NT2/D1 (cell line): ENCODE results near the gene TRAF7.

Experiments
- DNase-seq: peaks from one replicate; pipeline ENCODE4 v3.0.0-alpha.2; 2011; ENCODE audit warnings: low read depth, low spot score
- H3K27me3 ChIP-seq: 2 replicates; pipeline ENCODE4 v1.6.0; 2011; ENCODE audit warnings: mild to moderate bottlenecking; ENCODE audit not compliant: insufficient read length, insufficient read depth
- H3K36me3 ChIP-seq: 2 replicates; pipeline ENCODE4 v1.6.1; 2011; ENCODE audit warnings: mild to moderate bottlenecking, low read length, mixed read lengths; ENCODE audit not compliant: insufficient read depth, insufficient read length
- H3K4me1 ChIP-seq: 2 replicates; pipeline ENCODE4 v1.5.1; 2011; ENCODE audit not compliant: insufficient read depth, insufficient read length
- H3K4me3 ChIP-seq: 2 replicates; pipeline ENCODE4 v1.5.1; 2011; ENCODE audit warnings: low read depth; ENCODE audit not compliant: insufficient read length
- H3K9ac ChIP-seq: 2 replicates; pipeline ENCODE4 v1.6.0; 2011; ENCODE audit warnings: low read depth; ENCODE audit not compliant: insufficient read length
- H3K9me3 ChIP-seq: 2 replicates; pipeline ENCODE4 v1.5.1; 2011; ENCODE audit warnings: mild to moderate bottlenecking, low read length; ENCODE audit not compliant: insufficient read depth
- SUZ12 ChIP-seq: IDR thresholded peaks from 2 replicates; pipeline ENCODE4 v1.6.1; 2011; ENCODE audit not compliant: insufficient read length, insufficient read depth; ENCODE audit errors: extremely low read depth
- YY1 ChIP-seq: IDR thresholded peaks from 2 replicates; pipeline ENCODE4 v1.6.1; 2011; ENCODE audit not compliant: insufficient read length, insufficient read depth
- ZNF274 ChIP-seq: IDR thresholded peaks from 2 replicates; pipeline ENCODE4 v1.6.1; 2011; ENCODE audit warnings: mild to moderate bottlenecking, low read depth, low read length

Gene TRAF7

GRCh38 chr16:2178321-2179106, 22.9 kb downstream of the TRAF7 start:
- Histone ChIP-seq H3K36me3 (peaks cover 60% of the 10 kb centered on the region), H3K4me3 (no peak overlapping the region), H3K9ac (no peak overlapping the region), H3K9me3 (no peaks in the 10 kb centered on the region), H3K4me1 (peaks cover 17% of the 10 kb centered on the region), H3K27me3 (no peaks in the 10 kb centered on the region)
- peak; percentile 71 for DNase-seq
- TF ChIP-seq ZNF274 (no peak), SUZ12 (no peak), YY1 (no peak)

- DNase-seq = no peak
Measured at GRCh38 chr16:2179107-2179501, 23.5 kb downstream of the TRAF7 start.

GRCh38 chr16:2179576-2179975, 24.0 kb downstream of the TRAF7 start:
- H3K9me3 ChIP-seq = no peaks in the 10 kb centered on the region
- no peak overlapping the region for H3K9ac ChIP-seq
- no peak overlapping the region for H3K4me3 ChIP-seq
- peaks cover 17% of the 10 kb centered on the region for H3K4me1 ChIP-seq
- DNase-seq = no peak
- peaks cover 52% of the 10 kb centered on the region for H3K36me3 ChIP-seq
- TF ChIP-seq SUZ12 (no peak), YY1 (no peak), ZNF274 (no peak)
- no peaks in the 10 kb centered on the region for H3K27me3 ChIP-seq

More at GRCh38 chr16:2179107-2179501, 23.5 kb downstream of the TRAF7 start:
- no peaks in the 10 kb centered on the region for H3K27me3 ChIP-seq
- H3K36me3 ChIP-seq = peaks cover 54% of the 10 kb centered on the region
- H3K9me3 ChIP-seq = no peaks in the 10 kb centered on the region
- no peak overlapping the region for H3K4me3 ChIP-seq
- H3K9ac ChIP-seq = no peak overlapping the region
- peaks cover 17% of the 10 kb centered on the region for H3K4me1 ChIP-seq
- TF ChIP-seq SUZ12 = no peak
- no peak for TF ChIP-seq ZNF274
- TF ChIP-seq YY1 = no peak

GRCh38 chr16:2180461-2180860, 24.9 kb downstream of the TRAF7 start:
- TF ChIP-seq SUZ12 (no peak), YY1 (no peak), ZNF274 (no peak)
- Histone ChIP-seq H3K4me1 (peaks cover 17% of the 10 kb centered on the region), H3K9ac (no peak overlapping the region), H3K9me3 (no peaks in the 10 kb centered on the region), H3K4me3 (no peak overlapping the region), H3K27me3 (no peaks in the 10 kb centered on the region), H3K36me3 (peaks cover 43% of the 10 kb centered on the region)
- DNase-seq = no peak

DNA sequence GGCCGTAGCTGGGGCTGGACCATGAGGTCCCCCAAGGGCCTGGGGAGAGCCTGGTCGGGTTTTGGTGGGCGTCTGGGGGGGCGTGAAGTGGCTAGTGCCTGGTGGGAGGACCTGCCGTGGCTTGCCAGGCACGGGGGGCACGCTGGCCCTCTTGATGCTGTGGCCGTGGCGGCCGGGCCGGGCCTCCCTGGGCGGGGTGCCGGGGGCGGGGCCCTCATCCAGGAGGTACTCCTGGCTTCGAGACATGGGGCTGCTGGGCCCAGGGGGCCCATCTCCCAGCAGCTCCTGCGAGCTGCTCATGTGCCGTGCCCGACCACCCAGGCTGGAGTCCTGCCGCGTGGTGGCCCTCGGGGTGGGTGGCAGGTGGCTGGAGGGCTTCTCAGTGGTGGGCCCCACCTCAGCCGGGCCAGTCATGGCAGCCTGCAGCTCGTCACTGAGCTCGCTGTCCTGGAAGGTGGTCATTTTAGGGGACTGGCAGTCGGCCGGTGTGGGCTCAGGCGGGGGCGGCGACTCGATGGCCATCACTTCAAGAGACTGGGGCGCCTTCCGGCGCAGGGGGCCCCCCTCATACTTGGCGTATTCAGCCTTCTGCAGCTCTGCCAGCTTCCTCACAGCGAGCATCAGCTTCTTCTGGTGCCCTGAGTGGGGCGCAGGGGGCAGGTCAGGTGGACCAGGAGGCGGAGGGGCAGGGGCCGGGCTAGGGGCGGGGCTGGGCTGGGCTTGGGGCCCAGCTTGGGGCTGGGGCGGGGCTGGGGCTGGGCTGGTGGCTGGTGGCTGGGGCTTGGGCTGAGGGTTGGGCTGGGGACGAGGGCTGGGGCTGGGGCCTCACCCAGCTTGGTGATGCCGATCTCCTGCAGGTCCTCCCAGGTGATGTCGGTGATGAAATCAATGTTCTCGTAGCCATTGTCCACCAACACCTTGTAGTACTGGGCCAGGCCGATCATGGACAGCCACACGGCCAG, 25.7 kb downstream of the TRAF7 start:
- Histone ChIP-seq H3K4me1 (peaks cover 18% of the 10 kb centered on the region), H3K9me3 (no peaks in the 10 kb centered on the region), H3K9ac (peak overlapping the region; percentile 32), H3K4me3 (no peak overlapping the region), H3K27me3 (no peaks in the 10 kb centered on the region), H3K36me3 (peaks cover 35% of the 10 kb centered on the region)
- no peak for DNase-seq
- TF ChIP-seq YY1 (no peak), ZNF274 (no peak), SUZ12 (no peak)

DNA sequence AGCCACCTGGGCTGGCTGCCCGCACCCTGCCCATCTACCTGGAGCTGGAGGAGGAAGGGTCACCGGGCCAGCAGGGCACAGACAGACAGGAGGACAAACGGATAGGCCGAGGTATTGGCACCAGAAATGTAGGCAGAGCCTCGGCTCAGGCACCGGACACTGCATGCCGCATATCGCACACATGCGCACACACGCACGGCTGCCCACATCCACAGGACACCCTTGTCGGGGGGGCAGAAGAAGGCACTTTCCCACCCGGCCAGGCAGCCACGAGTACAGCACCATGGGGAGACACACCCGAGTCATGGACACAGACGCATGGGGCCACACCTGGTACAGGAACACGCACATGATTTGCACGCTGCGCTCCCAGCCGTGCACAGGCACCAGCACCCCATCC, 26.4 kb downstream of the TRAF7 start:
- TF ChIP-seq YY1 (no peak), ZNF274 (no peak), SUZ12 (no peak)
- DNase-seq = no peak
- H3K4me1 ChIP-seq = peaks cover 19% of the 10 kb centered on the region
- peaks cover 29% of the 10 kb centered on the region for H3K36me3 ChIP-seq
- no peaks in the 10 kb centered on the region for H3K9me3 ChIP-seq
- H3K4me3 ChIP-seq = no peak overlapping the region
- H3K27me3 ChIP-seq = no peaks in the 10 kb centered on the region
- peak overlapping the region; percentile 32 for H3K9ac ChIP-seq

DNA sequence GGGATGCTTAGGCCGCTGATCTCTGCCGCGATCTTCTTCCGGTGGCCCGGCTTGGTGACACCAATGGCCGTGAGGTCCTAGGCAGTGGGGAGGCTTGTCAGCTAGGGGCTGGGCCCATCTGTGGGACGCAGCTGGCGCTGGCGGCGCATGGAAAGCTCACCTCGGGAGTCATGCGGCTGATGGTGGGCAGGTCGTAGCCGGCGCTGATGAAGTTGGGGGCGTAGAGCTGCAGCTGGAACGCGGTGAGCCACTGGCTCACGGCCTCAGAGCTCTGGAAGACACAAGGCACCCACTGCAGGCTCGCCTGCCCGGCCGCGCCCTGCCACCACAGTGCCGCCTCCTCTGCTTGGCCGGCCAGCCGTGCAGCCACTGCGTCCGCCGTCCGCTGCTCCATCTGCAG, 28.1 kb downstream of the TRAF7 start:
- H3K4me1 ChIP-seq = peaks cover 19% of the 10 kb centered on the region
- DNase-seq = no peak
- H3K9ac ChIP-seq = no peak overlapping the region
- H3K4me3 ChIP-seq = no peak overlapping the region
- no peaks in the 10 kb centered on the region for H3K27me3 ChIP-seq
- TF ChIP-seq SUZ12 (no peak), ZNF274 (no peak), YY1 (no peak)
- no peaks in the 10 kb centered on the region for H3K9me3 ChIP-seq
- H3K36me3 ChIP-seq = peaks cover 14% of the 10 kb centered on the region
